ENCODE data around the gene GPBP1L1.
A peak's percentile ranks its signal among the peaks of the same experiment; 100 is the strongest.
"Not testable (repeated sequence)": the region's sequence is repeated elsewhere in the genome, so short reads cannot be mapped to it uniquely, and the experiment has no call there.

The GPBP1L1 gene

DNA sequence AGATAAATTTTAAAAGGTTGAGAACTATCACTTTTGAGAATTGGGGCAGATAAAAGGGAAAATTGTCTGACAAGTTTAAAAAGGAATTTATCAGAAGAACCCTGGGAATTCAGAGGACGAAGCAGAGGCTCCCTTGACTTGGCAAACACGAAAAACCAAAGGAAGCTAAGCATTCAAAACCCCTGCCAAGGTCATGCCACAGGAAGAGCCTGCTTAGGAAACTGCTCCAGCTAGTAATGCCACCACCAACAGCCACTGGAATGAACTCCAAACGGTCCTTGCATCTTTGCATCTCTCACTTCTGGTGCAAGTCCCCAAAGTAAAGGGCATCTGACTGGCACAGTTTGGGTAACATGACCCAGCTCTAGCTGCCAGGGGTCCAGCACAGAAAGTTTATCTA lies 7.2 kb downstream of the GPBP1L1 start:
- no peak for DNase-seq

- DNase-seq: no peak
Measured at GRCh38 chr1:45678489-45678888, 7.8 kb downstream of the GPBP1L1 start.

DNA sequence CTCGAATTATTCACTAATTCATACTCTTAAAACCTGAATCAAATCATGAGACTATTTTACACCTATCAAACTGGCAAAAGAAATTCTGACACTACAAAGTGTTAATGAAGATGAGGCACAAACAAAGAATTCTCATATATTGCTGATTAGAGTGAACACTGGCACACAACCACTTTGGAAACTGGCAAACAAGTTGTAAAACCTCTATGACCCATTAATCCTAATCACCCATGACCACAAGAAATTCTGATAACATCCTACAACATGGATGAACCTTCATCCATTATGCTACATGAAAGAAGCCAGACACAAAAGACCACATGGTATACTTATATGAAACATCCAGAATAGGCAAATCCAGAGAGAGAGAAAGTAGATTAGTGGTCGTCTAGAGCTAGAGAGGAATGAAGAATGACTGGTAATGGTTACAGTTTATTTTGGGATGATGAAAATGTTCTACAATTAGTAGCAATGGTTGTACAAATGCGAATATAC lies 8.5 kb downstream of the GPBP1L1 start:
- DNase-seq: peak; percentile 60

DNA sequence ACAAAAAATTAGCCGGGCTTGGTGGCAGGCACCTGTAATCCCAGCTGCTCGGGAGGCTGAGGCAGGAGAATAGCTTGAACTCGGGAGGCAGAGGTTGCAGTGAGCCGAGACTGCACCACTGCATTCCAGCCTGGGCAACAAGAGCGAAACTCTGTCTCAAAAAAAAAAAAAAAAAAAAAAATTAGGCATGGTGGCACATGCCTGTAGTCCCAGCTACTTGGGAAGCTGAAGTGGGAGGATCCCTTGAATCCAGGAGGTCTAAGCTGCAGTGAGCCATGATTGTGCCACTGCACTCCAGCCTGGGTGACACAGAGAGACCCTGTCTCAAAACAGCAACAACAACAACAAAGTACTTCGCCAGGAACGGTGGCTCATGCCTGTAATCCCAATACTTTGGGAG lies 9.8 kb downstream of the GPBP1L1 start:
- DNase-seq: not testable (repeated sequence)

- no peak for DNase-seq
Measured at GRCh38 chr1:45674478-45674877, 11.9 kb downstream of the GPBP1L1 start.

DNA sequence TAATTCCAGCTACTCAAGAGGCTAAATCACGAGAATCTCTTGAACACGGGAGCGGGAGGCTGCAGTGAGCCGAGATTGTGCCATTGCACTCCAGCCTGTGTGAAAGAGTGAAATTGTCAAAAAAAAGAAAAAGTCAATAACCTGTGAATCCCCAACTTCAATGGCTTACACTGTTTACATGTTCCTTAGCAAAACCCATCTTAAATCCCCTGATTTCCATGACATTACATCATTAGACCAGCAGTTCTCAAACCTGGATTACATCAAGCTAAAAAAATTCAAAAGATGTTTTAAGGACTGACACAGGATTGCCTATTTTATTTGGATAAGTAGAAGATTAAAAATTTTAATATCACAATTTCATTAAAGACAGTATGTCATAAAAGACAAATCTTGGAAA lies 12.4 kb downstream of the GPBP1L1 start:
- no peak for DNase-seq

- no peak for DNase-seq
Measured at GRCh38 chr1:45669859-45670655, 16.3 kb downstream of the GPBP1L1 start.

GRCh38 chr1:45669379-45669778 lies 17.0 kb downstream of the GPBP1L1 start:
- DNase-seq: no peak

DNA sequence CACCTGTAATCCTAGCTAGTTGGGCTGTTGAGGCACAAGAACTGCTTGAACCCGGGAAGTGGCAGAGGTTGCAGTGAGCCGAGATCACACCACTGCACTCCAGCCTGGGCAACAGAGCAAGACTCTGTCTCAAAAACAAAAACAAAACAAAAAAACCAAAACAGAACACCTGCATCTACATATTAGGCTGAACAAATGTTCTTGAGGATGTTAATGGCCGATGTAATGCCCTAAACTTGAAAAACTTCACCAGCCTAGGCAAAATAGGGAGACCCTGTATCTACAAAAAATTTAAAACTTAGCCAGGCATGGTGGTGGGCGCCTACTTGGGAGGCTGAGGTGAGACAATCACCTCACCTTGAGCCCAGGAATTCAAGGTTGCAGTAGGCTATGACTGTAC lies 17.8 kb downstream of the GPBP1L1 start:
- no peak for DNase-seq

GRCh38 chr1:45667321-45668111 lies 18.8 kb downstream of the GPBP1L1 start:
- no peak for DNase-seq

DNA sequence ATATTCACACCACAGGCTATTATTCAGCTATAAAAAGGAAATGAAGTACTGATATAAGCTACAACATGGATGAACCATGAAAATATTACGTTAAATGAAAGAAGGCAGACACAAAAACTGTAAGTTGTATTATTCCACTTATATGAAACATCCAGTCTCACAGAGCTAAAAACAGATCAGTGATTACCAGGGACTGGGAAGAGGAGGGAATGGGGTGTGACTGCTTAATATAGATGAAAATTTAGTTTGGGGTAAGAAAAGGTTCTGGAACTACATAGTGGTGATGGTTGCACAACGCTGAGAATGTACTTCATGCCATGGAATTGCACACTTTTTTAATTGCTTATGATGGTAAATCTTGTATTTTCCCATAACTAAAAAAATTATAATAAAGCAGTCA lies 19.5 kb downstream of the GPBP1L1 start:
- DNase-seq: no peak

- DNase-seq: no peak
Measured at GRCh38 chr1:45660336-45660735, 26.0 kb downstream of the GPBP1L1 start.

DNA sequence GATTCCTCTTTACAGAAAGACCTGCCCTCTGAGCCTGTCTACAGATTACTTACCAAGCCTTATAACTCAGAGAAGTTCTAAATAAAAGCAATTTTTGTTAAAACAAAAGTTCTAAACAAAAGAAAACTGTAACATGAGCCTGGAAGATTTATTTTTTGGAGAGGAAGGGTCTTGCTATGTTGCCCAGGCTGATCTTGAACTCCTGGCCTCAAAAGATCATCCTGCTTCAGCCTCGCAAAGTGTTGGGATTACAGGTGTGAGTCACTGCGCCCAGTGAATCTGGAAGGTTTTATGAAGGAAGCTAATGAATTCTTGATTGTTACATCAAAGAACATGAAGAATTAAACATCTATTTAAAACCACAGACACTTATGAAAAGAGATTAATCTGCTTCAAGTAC lies 27.1 kb downstream of the GPBP1L1 start:
- DNase-seq: no peak

DNA sequence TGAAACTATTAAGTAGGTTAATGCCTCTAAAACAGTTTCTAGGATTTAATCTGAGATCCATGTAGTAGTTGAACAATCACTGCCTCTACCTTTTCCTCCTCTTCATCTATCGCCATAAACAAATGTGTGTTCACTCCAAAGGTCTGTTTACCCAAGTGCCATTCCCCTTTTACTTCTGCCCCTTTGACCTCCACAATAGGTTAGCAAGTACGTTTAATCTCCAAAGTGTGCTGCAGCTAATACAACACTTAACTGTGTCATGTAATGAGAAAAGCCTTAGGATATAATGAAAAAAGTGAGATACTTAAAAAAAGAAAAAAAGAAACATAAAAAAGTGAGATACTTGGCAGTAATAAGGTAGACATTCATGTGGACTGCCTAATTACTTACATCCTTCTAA lies 28.2 kb downstream of the GPBP1L1 start:
- no peak for DNase-seq

- DNase-seq: no peak
Measured at GRCh38 chr1:45656573-45657226, 29.6 kb downstream of the GPBP1L1 start.

GRCh38 chr1:45654540-45655280 lies 31.6 kb downstream of the GPBP1L1 start:
- DNase-seq: no peak

- DNase-seq: no peak
Measured at GRCh38 chr1:45647248-45648021, 38.9 kb downstream of the GPBP1L1 start.

- DNase-seq: no peak
Measured at GRCh38 chr1:45644661-45645060, 41.7 kb downstream of the GPBP1L1 start.

- DNase-seq: no peak
Measured at GRCh38 chr1:45643978-45644377, 42.4 kb downstream of the GPBP1L1 start.

DNA sequence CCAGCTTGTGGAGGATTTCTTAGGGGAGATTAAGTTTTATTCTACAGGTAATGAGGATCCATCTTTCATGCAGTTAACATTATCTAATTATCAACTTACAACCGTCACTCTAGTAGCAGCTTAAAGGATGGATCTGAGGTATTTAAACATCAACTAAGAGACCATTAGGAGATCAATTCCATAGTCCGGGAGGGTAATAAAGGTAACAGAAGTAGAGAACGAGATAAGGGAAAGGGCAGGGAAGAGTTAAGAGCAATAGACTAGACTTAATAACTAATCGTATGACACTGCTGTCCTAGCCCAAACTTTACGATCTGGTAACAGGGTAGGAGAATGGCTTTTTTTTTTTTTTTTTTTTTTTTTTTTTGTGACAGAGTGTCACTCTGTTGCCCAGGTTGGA lies 43.0 kb downstream of the GPBP1L1 start:
- no peak for DNase-seq

GRCh38 chr1:45640293-45640692 lies 46.0 kb downstream of the GPBP1L1 start:
- DNase-seq: no peak

GRCh38 chr1:45635211-45635610 lies 51.1 kb downstream of the GPBP1L1 start:
- DNase-seq: no peak
